HepG2 (cell line): ENCODE data around the gene TNFAIP2. TPM values are rescaled to one million over a fixed set of nuclear protein-coding genes. Genes with fewer than 3 reads are reported as not detected.
A peak's percentile ranks its signal among the peaks of the same experiment; 100 is the strongest.

Experiments used
- EHMT2 ChIP-seq: fragments of 200-600 bp; sonication (generic); IDR thresholded peaks from 2 replicates; pipeline ENCODE4 v1.7.0; 2017; ENCODE audit warnings: antibody characterized with exemption, low read depth, low read length, borderline replicate concordance
- FOXA1 ChIP-seq, 2 experiments: fragments of 450-650 bp in 1 of 2; sonication (generic) in 1 of 2; formaldehyde crosslinking in 1 of 2; IDR thresholded peaks; 2 replicates each; pipeline versions ENCODE4 v1.4.0 to v1.6.1; 2016 to 2020; ENCODE audit warnings: missing genetic modification reagents in 1 of 2
- IRF2 ChIP-seq: IDR thresholded peaks from 2 replicates; pipeline ENCODE4 v1.6.1; 2018; ENCODE audit warnings: missing genetic modification reagents, missing compliant biosample characterization
- MAFK ChIP-seq, 2 experiments: IDR thresholded peaks in 1 of 2; conservative IDR thresholded peaks in 1 of 2; 2 replicates each; pipeline ENCODE4 v1.6.1; 2011; ENCODE audit warnings: improper control_type of control experiment in 2 of 2, low read length in 2 of 2
- MAZ ChIP-seq, 2 experiments: sonication (generic) in 1 of 2; formaldehyde crosslinking in 1 of 2; IDR thresholded peaks; 2 replicates each; pipeline versions ENCODE4 v1.5.0 to v1.6.1; 2012 to 2020; ENCODE audit warnings: low read depth in 2 of 2, mild to moderate bottlenecking in 2 of 2, borderline replicate concordance in 1 of 2, improper control_type of control experiment in 1 of 2, low read length in 1 of 2, missing genetic modification reagents in 1 of 2, moderate library complexity in 1 of 2
- MTF2 ChIP-seq: sonication (generic); formaldehyde crosslinking; IDR thresholded peaks from 2 replicates; pipeline ENCODE4 v1.5.0; 2020; ENCODE audit warnings: missing genetic modification reagents, borderline replicate concordance
- NAIF1 ChIP-seq: sonication (generic); formaldehyde crosslinking; IDR thresholded peaks from 2 replicates; pipeline ENCODE4 v1.5.0; 2020; ENCODE audit warnings: mild to moderate bottlenecking, missing genetic modification reagents, borderline replicate concordance
- POLR2AphosphoS5 ChIP-seq: IDR thresholded peaks from 2 replicates; pipeline ENCODE4 v1.6.1; 2012; ENCODE audit warnings: low read depth, low read length
- RBAK ChIP-seq: sonication (generic); formaldehyde crosslinking; IDR thresholded peaks from 2 replicates; pipeline ENCODE4 v1.5.1; 2020; ENCODE audit warnings: mild to moderate bottlenecking, missing genetic modification reagents
- SMAD9 ChIP-seq: sonication (generic); formaldehyde crosslinking; IDR thresholded peaks from 2 replicates; pipeline ENCODE4 v1.5.1; 2020; ENCODE audit warnings: mild to moderate bottlenecking, missing genetic modification reagents
- ZBTB3 ChIP-seq: sonication (generic); formaldehyde crosslinking; IDR thresholded peaks from 2 replicates; pipeline ENCODE4 v1.4.0; 2020; ENCODE audit warnings: low read depth, mild to moderate bottlenecking, moderate library complexity, missing genetic modification reagents, borderline replicate concordance
- ZBTB49 ChIP-seq: sonication (generic); formaldehyde crosslinking; IDR thresholded peaks from 2 replicates; pipeline ENCODE4 v1.4.0; 2020; ENCODE audit warnings: missing genetic modification reagents, borderline replicate concordance
- ZNF121 ChIP-seq: sonication (generic); formaldehyde crosslinking; IDR thresholded peaks from 2 replicates; pipeline ENCODE4 v1.5.0; 2020; ENCODE audit warnings: mild to moderate bottlenecking, missing genetic modification reagents
- ZNF446 ChIP-seq: sonication (generic); formaldehyde crosslinking; IDR thresholded peaks from 2 replicates; pipeline ENCODE4 v1.5.0; 2020; ENCODE audit warnings: mild to moderate bottlenecking, missing genetic modification reagents
- ZNF678 ChIP-seq: sonication (generic); formaldehyde crosslinking; IDR thresholded peaks from 2 replicates; pipeline ENCODE4 v1.4.0; 2020; ENCODE audit warnings: mild to moderate bottlenecking, missing genetic modification reagents
- polyA plus RNA-seq, 8 experiments: library from polyadenylated mRNA; depleted of rRNA in 3 of 8; stranded (reverse) in 7 of 8; unstranded in 1 of 8; fragments of >200 nt; fragmentation: Illumina TruSeq in 4 of 8; extraction: Trizol in 4 of 8; gene quantifications; 2 replicates each; pipeline versions ENCODE4 v1.2.1 to v1.2.3, GENCODE V29; 2011 to 2016; ENCODE audit warnings: low read depth in 4 of 8, missing spikeins in 1 of 8, mixed read lengths in 1 of 8; ENCODE audit not compliant: insufficient read depth in 1 of 8
- total RNA-seq, 5 experiments: library from RNA; depleted of rRNA; stranded (reverse); fragments of >200 nt; fragmentation: Illumina TruSeq; extraction: Trizol; gene quantifications; 2 replicates each; pipeline ENCODE4 v1.2.3, GENCODE V29; 2016; ENCODE audit warnings: low read depth in 1 of 5
- TF ChIP-seq, protein P1 (sequence below): sonication (generic); formaldehyde crosslinking; IDR thresholded peaks from 2 replicates; pipeline ENCODE4 v1.4.0; 2020; ENCODE audit warnings: missing genetic modification reagents
- TF ChIP-seq, protein P2 (sequence below): sonication (generic); formaldehyde crosslinking; IDR thresholded peaks from 2 replicates; pipeline ENCODE4 v1.4.0; 2020; ENCODE audit warnings: missing genetic modification reagents
- TF ChIP-seq, protein P3 (sequence below): sonication (generic); IDR thresholded peaks from 2 replicates; pipeline ENCODE4 v1.6.1; 2016; ENCODE audit warnings: low read depth, borderline replicate concordance
- TF ChIP-seq, protein P4 (sequence below): conservative IDR thresholded peaks from 2 replicates; pipeline ENCODE4 v1.6.1; 2018; ENCODE audit warnings: missing genetic modification reagents

The TNFAIP2 gene
- total and polyA plus RNA-seq, 2 of the 13 experiments (the other 11 are each of a cell fraction or from before 2014, with no cell fraction given): 0.46 to 1.5 TPM

DNA sequence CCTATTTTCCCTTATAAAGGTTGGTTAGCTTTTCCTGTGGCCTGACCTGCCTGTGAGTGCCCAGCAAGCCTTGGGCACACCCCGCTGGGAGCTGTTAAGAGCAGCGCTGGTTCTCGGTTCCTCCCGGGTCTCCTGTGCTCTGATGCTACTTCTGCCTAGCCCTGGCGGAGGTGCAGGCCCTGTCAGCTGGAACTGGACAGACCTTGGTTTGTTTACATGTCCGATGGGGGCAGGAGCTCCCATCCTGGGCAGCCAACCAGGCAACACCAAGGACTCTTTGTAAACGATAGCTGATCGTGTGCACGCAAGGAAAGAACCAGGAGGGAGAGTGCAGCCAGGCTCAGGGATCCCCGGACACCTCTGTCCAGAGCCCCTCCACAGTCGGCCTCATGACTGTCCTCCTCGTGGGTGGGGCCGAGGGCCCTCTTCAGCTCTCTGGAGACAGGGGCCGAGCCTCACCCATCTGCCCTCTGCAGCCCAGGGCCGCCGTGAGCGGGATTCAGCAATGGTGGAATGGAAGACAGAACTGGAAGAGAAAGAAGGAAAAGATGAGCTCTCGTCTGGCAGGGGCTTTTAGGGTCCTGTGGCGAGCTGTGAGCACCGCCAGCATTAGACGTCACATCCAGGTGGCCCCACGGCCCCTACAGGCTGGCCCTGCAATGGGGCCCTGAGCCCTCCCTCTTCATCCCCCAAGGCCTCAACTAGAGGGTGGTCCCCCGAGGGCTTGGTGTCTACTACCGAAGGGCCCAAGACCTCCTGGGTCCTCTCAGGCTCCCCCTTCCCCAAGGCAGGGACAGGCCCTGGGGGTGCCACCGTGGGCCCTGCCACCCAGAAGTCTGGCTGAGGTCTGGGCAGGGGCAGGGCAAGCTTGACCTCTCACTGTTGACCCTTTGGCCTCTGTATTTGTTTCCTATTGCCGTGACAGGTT lies 12.3 kb downstream of the TNFAIP2 start (continued):
- TF ChIP-seq RBAK (CRISPR knock-in tag) (no peak), MAFK (conservative IDR thresholded peaks at IDR 0.05 in 1 of 2, IDR thresholded peaks at IDR 0.05 in 1 of 2; ENCODE audit: low read length in 2 of 2) (no peak), ZNF678 (CRISPR knock-in tag) (no peak), POLR2AphosphoS5 (no peak), FOXA1 (IDR thresholded peaks at IDR 0.05) (no peak), FOXA1 (CRISPR knock-in tag; IDR thresholded peaks at IDR 0.05) (0 out of 2 replicates have a peak, but pooled peaks have one; percentile 27), MAZ (IDR thresholded peaks at IDR 0.05; ENCODE audit: borderline replicate concordance, low read depth, low read length) (0 out of 2 replicates have a peak, but pooled peaks have one; percentile 46), MAZ (CRISPR knock-in tag; IDR thresholded peaks at IDR 0.05; ENCODE audit: low read depth) (no peak), ZNF121 (CRISPR knock-in tag) (no peak), ZBTB49 (CRISPR knock-in tag) (no peak), EHMT2 (no peak), ZBTB3 (CRISPR knock-in tag) (no peak), MTF2 (CRISPR knock-in tag) (no peak), NAIF1 (CRISPR knock-in tag) (no peak), ZNF446 (CRISPR knock-in tag) (no peak), IRF2 (CRISPR knock-in tag) (no peak), SMAD9 (CRISPR knock-in tag) (no peak)
- TF ChIP-seq, protein P1, sequence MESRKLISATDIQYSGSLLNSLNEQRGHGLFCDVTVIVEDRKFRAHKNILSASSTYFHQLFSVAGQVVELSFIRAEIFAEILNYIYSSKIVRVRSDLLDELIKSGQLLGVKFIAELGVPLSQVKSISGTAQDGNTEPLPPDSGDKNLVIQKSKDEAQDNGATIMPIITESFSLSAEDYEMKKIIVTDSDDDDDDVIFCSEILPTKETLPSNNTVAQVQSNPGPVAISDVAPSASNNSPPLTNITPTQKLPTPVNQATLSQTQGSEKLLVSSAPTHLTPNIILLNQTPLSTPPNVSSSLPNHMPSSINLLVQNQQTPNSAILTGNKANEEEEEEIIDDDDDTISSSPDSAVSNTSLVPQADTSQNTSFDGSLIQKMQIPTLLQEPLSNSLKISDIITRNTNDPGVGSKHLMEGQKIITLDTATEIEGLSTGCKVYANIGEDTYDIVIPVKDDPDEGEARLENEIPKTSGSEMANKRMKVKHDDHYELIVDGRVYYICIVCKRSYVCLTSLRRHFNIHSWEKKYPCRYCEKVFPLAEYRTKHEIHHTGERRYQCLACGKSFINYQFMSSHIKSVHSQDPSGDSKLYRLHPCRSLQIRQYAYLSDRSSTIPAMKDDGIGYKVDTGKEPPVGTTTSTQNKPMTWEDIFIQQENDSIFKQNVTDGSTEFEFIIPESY: peak; percentile 45
- TF ChIP-seq, protein P2, sequence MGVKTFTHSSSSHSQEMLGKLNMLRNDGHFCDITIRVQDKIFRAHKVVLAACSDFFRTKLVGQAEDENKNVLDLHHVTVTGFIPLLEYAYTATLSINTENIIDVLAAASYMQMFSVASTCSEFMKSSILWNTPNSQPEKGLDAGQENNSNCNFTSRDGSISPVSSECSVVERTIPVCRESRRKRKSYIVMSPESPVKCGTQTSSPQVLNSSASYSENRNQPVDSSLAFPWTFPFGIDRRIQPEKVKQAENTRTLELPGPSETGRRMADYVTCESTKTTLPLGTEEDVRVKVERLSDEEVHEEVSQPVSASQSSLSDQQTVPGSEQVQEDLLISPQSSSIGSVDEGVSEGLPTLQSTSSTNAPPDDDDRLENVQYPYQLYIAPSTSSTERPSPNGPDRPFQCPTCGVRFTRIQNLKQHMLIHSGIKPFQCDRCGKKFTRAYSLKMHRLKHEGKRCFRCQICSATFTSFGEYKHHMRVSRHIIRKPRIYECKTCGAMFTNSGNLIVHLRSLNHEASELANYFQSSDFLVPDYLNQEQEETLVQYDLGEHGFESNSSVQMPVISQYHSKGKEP (CRISPR knock-in tag): no peak
- TF ChIP-seq, protein P3, sequence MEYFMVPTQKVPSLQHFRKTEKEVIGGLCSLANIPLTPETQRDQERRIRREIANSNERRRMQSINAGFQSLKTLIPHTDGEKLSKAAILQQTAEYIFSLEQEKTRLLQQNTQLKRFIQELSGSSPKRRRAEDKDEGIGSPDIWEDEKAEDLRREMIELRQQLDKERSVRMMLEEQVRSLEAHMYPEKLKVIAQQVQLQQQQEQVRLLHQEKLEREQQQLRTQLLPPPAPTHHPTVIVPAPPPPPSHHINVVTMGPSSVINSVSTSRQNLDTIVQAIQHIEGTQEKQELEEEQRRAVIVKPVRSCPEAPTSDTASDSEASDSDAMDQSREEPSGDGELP: peak; percentile 71; the same call in 1 of the 2 replicates
- TF ChIP-seq, protein P4, sequence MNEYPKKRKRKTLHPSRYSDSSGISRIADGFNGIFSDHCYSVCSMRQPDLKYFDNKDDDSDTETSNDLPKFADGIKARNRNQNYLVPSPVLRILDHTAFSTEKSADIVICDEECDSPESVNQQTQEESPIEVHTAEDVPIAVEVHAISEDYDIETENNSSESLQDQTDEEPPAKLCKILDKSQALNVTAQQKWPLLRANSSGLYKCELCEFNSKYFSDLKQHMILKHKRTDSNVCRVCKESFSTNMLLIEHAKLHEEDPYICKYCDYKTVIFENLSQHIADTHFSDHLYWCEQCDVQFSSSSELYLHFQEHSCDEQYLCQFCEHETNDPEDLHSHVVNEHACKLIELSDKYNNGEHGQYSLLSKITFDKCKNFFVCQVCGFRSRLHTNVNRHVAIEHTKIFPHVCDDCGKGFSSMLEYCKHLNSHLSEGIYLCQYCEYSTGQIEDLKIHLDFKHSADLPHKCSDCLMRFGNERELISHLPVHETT (CRISPR knock-in tag): no peak
